ENCODE results near the gene CHMP6.

CHMP6 gene

DNA sequence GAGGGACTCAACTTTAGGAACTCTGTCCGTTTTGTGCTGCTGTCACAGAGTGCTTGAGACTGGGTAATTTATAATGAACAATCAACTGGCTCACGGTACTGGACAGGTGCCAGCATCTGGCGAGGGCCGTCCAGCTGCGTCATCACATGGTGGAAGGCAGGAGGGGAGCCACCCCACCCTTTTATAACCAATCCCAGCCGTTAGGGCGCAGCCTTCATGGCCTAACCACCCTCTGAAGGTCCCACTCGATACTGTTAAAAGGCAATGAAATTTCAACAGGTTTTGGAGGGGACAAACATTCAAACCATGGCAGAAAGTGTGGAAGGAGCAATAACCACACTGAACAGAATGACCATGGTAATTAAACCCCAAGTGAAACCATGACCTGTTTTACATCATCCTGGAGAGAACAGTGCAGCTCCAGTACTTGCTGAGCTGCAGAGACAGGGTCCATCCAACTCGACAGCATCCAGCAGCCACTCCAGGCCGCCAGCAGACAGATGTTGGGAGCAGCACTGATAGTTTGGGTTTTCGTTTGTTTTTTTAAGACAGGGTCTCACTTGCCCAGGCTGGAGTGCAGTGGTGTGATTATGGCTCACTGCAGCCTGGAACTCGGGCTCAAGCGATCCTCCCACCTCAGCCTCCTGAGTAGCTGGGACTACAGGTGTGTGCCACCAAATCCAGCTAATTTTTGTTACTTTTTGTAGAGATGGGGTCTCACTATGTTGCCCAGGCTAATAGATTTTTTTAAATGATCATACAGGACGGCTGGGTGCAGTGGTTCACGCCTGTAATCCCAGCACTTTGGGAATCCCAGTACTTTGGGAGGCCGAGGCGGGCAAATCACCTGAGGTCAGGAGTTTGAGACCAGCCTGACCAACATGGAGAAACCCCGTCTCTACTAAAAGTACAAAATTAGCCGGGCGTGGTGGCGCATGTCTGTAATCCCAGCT, 11.0 kb downstream of the CHMP6 start:
- H3K4me3 ChIP-seq (ENCODE audit: low read depth, low read length) = no peak overlapping the region
- no peak overlapping the region for H3K27ac ChIP-seq
- H3K36me3 ChIP-seq (replicated peaks) = peaks cover 26% of the 10 kb centered on the region
- in situ Hi-C loops (cut with HindIII; ENCODE audit: low pct_ligation_motif_present, low sequenced_read_pairs) = loop anchor here (25.0 kb wide), 1 partner anchor 110 kb away; no protein-coding TSS in a partner anchor
- no peak for DNase-seq
- TF ChIP-seq, protein P1, sequence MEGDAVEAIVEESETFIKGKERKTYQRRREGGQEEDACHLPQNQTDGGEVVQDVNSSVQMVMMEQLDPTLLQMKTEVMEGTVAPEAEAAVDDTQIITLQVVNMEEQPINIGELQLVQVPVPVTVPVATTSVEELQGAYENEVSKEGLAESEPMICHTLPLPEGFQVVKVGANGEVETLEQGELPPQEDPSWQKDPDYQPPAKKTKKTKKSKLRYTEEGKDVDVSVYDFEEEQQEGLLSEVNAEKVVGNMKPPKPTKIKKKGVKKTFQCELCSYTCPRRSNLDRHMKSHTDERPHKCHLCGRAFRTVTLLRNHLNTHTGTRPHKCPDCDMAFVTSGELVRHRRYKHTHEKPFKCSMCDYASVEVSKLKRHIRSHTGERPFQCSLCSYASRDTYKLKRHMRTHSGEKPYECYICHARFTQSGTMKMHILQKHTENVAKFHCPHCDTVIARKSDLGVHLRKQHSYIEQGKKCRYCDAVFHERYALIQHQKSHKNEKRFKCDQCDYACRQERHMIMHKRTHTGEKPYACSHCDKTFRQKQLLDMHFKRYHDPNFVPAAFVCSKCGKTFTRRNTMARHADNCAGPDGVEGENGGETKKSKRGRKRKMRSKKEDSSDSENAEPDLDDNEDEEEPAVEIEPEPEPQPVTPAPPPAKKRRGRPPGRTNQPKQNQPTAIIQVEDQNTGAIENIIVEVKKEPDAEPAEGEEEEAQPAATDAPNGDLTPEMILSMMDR (IDR thresholded peaks at IDR 0.05; ENCODE audit: low read depth, low read length, missing control alignments) = no peak
- peaks cover 15% of the 10 kb centered on the region for H3K27me3 ChIP-seq (replicated peaks)

DNA sequence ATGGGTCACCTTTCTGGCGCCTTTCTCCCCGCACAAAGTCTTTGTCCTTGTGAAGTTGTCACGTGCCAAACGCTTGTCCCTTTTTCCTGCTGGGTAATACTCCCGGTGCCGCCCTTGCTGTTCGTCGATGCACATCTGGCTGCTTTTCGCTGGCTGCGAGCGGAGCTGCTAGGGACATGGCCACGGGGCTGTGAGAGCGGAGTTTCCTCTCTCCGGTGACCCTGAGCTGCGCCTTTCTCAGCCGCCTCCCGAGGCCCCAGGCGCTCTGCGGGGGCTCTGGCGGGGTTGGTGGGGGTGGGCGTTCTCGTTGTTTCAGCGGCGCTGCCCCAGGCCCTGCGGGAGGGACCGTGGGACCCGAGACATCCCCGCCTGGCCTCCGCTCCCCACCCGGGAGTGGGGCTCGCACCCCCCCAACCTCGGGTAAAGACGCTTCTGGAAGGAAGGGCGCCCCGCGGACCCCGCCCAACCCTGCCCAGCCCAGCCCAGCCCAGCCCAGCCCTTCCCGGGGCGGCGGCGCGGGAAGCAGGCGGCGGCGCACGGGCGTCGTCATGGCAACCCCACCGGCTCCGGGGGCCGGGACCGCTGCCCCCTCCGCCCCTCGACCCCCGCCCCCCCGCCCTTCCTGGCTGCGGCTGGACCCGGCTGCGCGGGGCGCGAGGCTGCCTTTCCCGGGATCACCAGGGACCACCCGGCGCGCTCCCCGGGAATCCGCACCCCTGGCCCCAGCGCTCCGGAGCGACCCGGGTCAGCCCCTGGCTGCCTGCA, 12.3 kb downstream of the CHMP6 start:
- H3K4me3 ChIP-seq (ENCODE audit: low read depth, low read length) = no peak overlapping the region
- in situ Hi-C loops (cut with HindIII; ENCODE audit: low pct_ligation_motif_present, low sequenced_read_pairs) = loop anchor here (25.0 kb wide), 1 partner anchor 108 kb away; no protein-coding TSS in a partner anchor

DNA sequence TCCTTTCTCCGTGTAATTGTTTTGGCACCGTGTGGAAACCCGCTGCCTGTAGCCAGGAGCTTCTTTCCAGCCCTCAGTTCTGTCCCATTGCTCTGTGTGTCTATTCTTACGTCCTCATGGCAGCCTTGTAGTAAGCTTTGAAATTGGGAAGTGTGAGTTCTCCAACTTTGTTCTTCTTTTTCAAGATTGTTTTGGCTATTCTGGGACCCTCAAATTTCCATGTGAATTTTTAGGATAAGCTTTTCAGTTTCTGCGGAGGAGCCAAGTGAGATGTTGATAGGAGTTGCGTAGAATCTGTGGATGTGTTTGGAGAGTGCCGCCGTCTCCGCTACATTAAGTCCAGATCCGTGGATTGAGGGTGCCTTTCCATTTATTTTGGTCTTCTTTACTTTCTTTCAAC, 15.2 kb downstream of the CHMP6 start:
- no peaks in the 10 kb centered on the region for H3K36me3 ChIP-seq (replicated peaks)
- H3K27ac ChIP-seq = no peak overlapping the region
- TF ChIP-seq, protein P1 (IDR thresholded peaks at IDR 0.05; ENCODE audit: low read depth, low read length, missing control alignments) = no peak
- no peak overlapping the region for H3K4me3 ChIP-seq (ENCODE audit: low read depth, low read length)
- H3K27me3 ChIP-seq (replicated peaks) = peaks cover 15% of the 10 kb centered on the region
- in situ Hi-C loops (cut with HindIII; ENCODE audit: low pct_ligation_motif_present, low sequenced_read_pairs) = loop anchor here (25.0 kb wide), 1 partner anchor 105 kb away; no protein-coding TSS in a partner anchor
- no peak for DNase-seq

More for the DNA sequence above, 12.3 kb downstream of the CHMP6 start:
- peaks cover 15% of the 10 kb centered on the region for H3K27me3 ChIP-seq (replicated peaks)
- no peak for DNase-seq
- H3K27ac ChIP-seq = no peak overlapping the region
- H3K36me3 ChIP-seq (replicated peaks) = peaks cover 15% of the 10 kb centered on the region
- TF ChIP-seq, protein P1 (IDR thresholded peaks at IDR 0.05; ENCODE audit: low read depth, low read length, missing control alignments) = no peak

DNA sequence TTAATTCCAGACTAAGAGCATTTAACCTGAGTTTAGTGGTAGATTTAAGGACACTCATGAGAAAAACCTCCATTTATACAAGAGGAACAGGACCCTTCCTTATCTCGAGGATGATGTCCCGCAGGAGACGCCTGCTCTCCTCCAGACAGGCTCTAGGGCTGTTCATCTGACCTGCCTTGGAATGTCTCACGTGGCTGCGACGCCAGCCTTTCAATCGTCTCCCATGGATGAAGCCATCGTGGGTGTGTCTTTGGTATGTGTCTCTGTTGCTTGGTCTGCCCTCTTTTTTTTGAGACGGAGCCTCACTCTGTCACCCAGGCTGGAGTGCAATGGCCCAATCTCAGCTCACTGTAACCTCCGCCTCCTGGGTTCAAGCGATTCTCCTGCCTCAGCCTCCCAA, 16.5 kb downstream of the CHMP6 start:
- TF ChIP-seq, protein P1 (IDR thresholded peaks at IDR 0.05; ENCODE audit: low read depth, low read length, missing control alignments) = no peak
- no peaks in the 10 kb centered on the region for H3K36me3 ChIP-seq (replicated peaks)
- H3K27ac ChIP-seq = no peak overlapping the region
- no peak for DNase-seq
- H3K4me3 ChIP-seq (ENCODE audit: low read depth, low read length) = no peak overlapping the region
- in situ Hi-C loops (cut with HindIII; ENCODE audit: low pct_ligation_motif_present, low sequenced_read_pairs) = loop anchor here (25.0 kb wide), 1 partner anchor 104 kb away; no protein-coding TSS in a partner anchor
- H3K27me3 ChIP-seq (replicated peaks) = peaks cover 13% of the 10 kb centered on the region

DNA sequence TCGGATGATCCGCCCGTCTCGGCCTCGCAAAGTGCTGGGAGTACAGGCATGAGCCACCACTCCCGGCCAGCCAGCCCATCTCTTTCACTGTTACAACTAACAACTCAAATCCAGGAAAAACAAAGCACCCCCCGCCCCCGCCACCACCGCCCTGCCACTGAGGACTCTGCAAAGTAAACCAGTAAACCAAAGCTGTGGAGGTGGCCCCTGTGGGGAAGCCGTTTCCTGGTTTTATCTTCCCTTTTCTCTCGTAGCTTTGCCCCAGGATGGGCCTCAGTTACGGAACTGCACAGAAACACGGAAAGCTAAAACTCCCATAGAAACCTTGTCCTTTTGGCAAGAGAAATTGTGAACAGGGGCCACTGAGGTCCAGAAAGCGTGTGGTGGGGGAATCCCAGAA, 17.5 kb downstream of the CHMP6 start:
- in situ Hi-C loops (cut with HindIII; ENCODE audit: low pct_ligation_motif_present, low sequenced_read_pairs) = loop anchor here (25.0 kb wide), 1 partner anchor 103 kb away; no protein-coding TSS in a partner anchor
- Histone ChIP-seq H3K27me3 (replicated peaks) (peaks cover 7% of the 10 kb centered on the region), H3K4me3 (ENCODE audit: low read depth, low read length) (no peak overlapping the region), H3K27ac (no peak overlapping the region), H3K36me3 (replicated peaks) (no peaks in the 10 kb centered on the region)
- TF ChIP-seq, protein P1 (IDR thresholded peaks at IDR 0.05; ENCODE audit: low read depth, low read length, missing control alignments) = no peak
- no peak for DNase-seq
